H9 (cell line): ENCODE measurements around the gene CARD19. TPM values are rescaled to one million over a fixed set of nuclear protein-coding genes. Genes with fewer than 3 reads are reported as not detected.

Source experiments
- DNase-seq: peaks from one replicate; pipeline ENCODE4 v3.0.0-alpha.2; 2017
- H2AFZ ChIP-seq: one replicate; pipeline ENCODE4 v1.6.1; 2013; ENCODE audit warnings: mild to moderate bottlenecking, low read length, control low read depth, moderate library complexity
- H2AK5ac ChIP-seq: 2 replicates; pipeline ENCODE4 v1.6.1; 2013; ENCODE audit warnings: low read length, control low read depth, mixed read lengths; ENCODE audit not compliant: insufficient read length
- H2BK120ac ChIP-seq: one replicate; pipeline ENCODE4 v1.6.1; 2013; ENCODE audit warnings: low read depth, mild to moderate bottlenecking, low read length, control low read depth, inconsistent platforms; ENCODE audit not compliant: poor library complexity, severe bottlenecking
- H2BK12ac ChIP-seq: 2 replicates; pipeline ENCODE4 v1.6.1; 2013; ENCODE audit warnings: low read length, control low read depth, mixed read lengths, low read depth; ENCODE audit not compliant: insufficient read length
- H2BK15ac ChIP-seq: 2 replicates; pipeline ENCODE4 v1.6.1; 2013; ENCODE audit warnings: low read depth, low read length, control low read depth
- H2BK20ac ChIP-seq: one replicate; pipeline ENCODE4 v1.6.1; 2013; ENCODE audit warnings: low read depth, mild to moderate bottlenecking, low read length, control low read depth, inconsistent platforms; ENCODE audit not compliant: poor library complexity, severe bottlenecking
- H2BK5ac ChIP-seq: 2 replicates; pipeline ENCODE4 v1.6.1; 2013; ENCODE audit warnings: low read length, control low read depth, mixed read lengths; ENCODE audit not compliant: insufficient read length
- H3K14ac ChIP-seq: 2 replicates; pipeline ENCODE4 v1.6.1; 2013; ENCODE audit warnings: low read length, control low read depth; ENCODE audit not compliant: insufficient read depth
- H3K18ac ChIP-seq: 2 replicates; pipeline ENCODE4 v1.6.1; 2013; ENCODE audit warnings: low read depth, mild to moderate bottlenecking, mixed read lengths, low read length, control low read depth; ENCODE audit not compliant: insufficient read length
- H3K23ac ChIP-seq: 2 replicates; pipeline ENCODE4 v1.6.1; 2013; ENCODE audit warnings: low read length, control low read depth, mixed read lengths, low read depth; ENCODE audit not compliant: insufficient read length
- H3K23me2 ChIP-seq: 2 replicates; pipeline ENCODE4 v1.6.1; 2013; ENCODE audit warnings: low read depth, mild to moderate bottlenecking, mixed read lengths, low read length, control low read depth; ENCODE audit not compliant: insufficient read length, poor library complexity, severe bottlenecking
- H3K27ac ChIP-seq: 2 replicates; pipeline ENCODE4 v1.5.1; 2013; ENCODE audit warnings: low read length, control low read depth, mixed read lengths, low read depth; ENCODE audit not compliant: insufficient read length
- H3K27me3 ChIP-seq: 2 replicates; pipeline ENCODE4 v1.6.1; 2013; ENCODE audit warnings: low read length, control low read depth, inconsistent platforms; ENCODE audit not compliant: insufficient read depth
- H3K4ac ChIP-seq: 2 replicates; pipeline ENCODE4 v1.6.1; 2013; ENCODE audit warnings: low read depth, mild to moderate bottlenecking, control low read depth, inconsistent platforms, low read length, moderate library complexity
- H3K4me1 ChIP-seq: 2 replicates; pipeline ENCODE4 v1.6.1; 2013; ENCODE audit warnings: low read length, control low read depth, inconsistent platforms; ENCODE audit not compliant: insufficient read depth
- H3K4me2 ChIP-seq: 2 replicates; pipeline ENCODE4 v1.6.1; 2013; ENCODE audit warnings: low read length, control low read depth, mixed read lengths; ENCODE audit not compliant: insufficient read length, insufficient read depth
- H3K56ac ChIP-seq: 2 replicates; pipeline ENCODE4 v1.6.1; 2013; ENCODE audit warnings: low read depth, mild to moderate bottlenecking, mixed read lengths, low read length, control low read depth; ENCODE audit not compliant: insufficient read length
- H3K79me1 ChIP-seq: 2 replicates; pipeline ENCODE4 v1.6.1; 2013; ENCODE audit warnings: low read depth, mild to moderate bottlenecking, moderate library complexity, low read length, control low read depth, inconsistent platforms; ENCODE audit not compliant: insufficient read depth, poor library complexity, severe bottlenecking
- H3K79me2 ChIP-seq: 2 replicates; pipeline ENCODE4 v1.6.1; 2013; ENCODE audit warnings: low read length, control low read depth, inconsistent platforms; ENCODE audit not compliant: insufficient read depth
- H3K9ac ChIP-seq: 2 replicates; pipeline ENCODE4 v1.6.1; 2013; ENCODE audit warnings: low read length, control low read depth, mixed read lengths; ENCODE audit not compliant: insufficient read length; ENCODE audit errors: extremely low read depth
- H3K9me3 ChIP-seq: one replicate; pipeline ENCODE4 v1.6.1; 2013; ENCODE audit warnings: low read depth, low read length, inconsistent platforms; ENCODE audit not compliant: control insufficient read depth
- H3T11ph ChIP-seq: one replicate; pipeline ENCODE4 v1.6.1; 2013; ENCODE audit warnings: mild to moderate bottlenecking, low read length, control low read depth, inconsistent platforms
- H4K20me1 ChIP-seq: one replicate; pipeline ENCODE4 v1.6.1; 2013; ENCODE audit not compliant: control insufficient read depth, insufficient read length, insufficient read depth
- H4K5ac ChIP-seq: 2 replicates; pipeline ENCODE4 v1.6.1; 2013; ENCODE audit warnings: low read depth, mild to moderate bottlenecking, mixed read lengths, low read length, control low read depth; ENCODE audit not compliant: insufficient read length
- H4K8ac ChIP-seq: replicated peaks from 2 replicates; pipeline ENCODE4 v1.6.1; 2013; ENCODE audit warnings: low read length, control low read depth, mixed read lengths, low read depth; ENCODE audit not compliant: insufficient read length
- H4K91ac ChIP-seq: 2 replicates; pipeline ENCODE4 v1.6.1; 2013; ENCODE audit warnings: low read depth, mild to moderate bottlenecking, moderate library complexity, mixed read lengths, low read length, control low read depth; ENCODE audit not compliant: insufficient read length
- H3K27ac Mint-ChIP-seq, 3 experiments: 2 replicates in 2 of 3; 3 replicates in 1 of 3; pipeline ENCODE4 v1.8.0; 2020 to 2021; ENCODE audit warnings: mixed read lengths in 3 of 3, mild to moderate bottlenecking in 1 of 3, moderate library complexity in 1 of 3
- H3K27me3 Mint-ChIP-seq: 2 replicates; pipeline ENCODE4 v1.8.0; 2021; ENCODE audit warnings: low read depth, mild to moderate bottlenecking, moderate library complexity, mixed read lengths
- H3K36me3 Mint-ChIP-seq, 3 experiments: 2 replicates in 2 of 3; 3 replicates in 1 of 3; pipeline ENCODE4 v1.8.0; 2020 to 2021; ENCODE audit warnings: low read depth in 3 of 3, mixed read lengths in 3 of 3; ENCODE audit not compliant: insufficient read depth in 1 of 3
- H3K4me1 Mint-ChIP-seq, 2 experiments: 2 replicates each; pipeline ENCODE4 v1.8.0; 2020; ENCODE audit warnings: mixed read lengths in 2 of 2
- H3K4me3 Mint-ChIP-seq, 2 experiments: 2 replicates in 1 of 2; 3 replicates in 1 of 2; pipeline ENCODE4 v1.8.0; 2020 to 2021; ENCODE audit warnings: mild to moderate bottlenecking in 2 of 2, mixed read lengths in 2 of 2, moderate library complexity in 1 of 2
- H3K9me3 Mint-ChIP-seq, 2 experiments: 2 replicates in 1 of 2; 3 replicates in 1 of 2; pipeline ENCODE4 v1.8.0; 2020; ENCODE audit warnings: mild to moderate bottlenecking in 2 of 2, mixed read lengths in 2 of 2, moderate library complexity in 1 of 2
- WGBS: extraction: QIAGEN DNeasy Blood & Tissue Kit; methylation state at CpG from one replicate; pipeline ENCODE4 v1.1.7; 2013; ENCODE audit warnings: missing lambda C conversion rate, low lambda C conversion rate, mixed read lengths; ENCODE audit not compliant: insufficient read length; ENCODE audit errors: extremely low coverage; 5-methylcytosine and 5-hydroxymethylcytosine counted together
- total RNA-seq: library from RNA; stranded (reverse); gene quantifications from 2 replicates; pipeline ENCODE4 v1.2.1, GENCODE V29; 2021
- TF ChIP-seq, protein P1 (sequence below): fragments of 200-600 bp; sonication (generic); conservative IDR thresholded peaks from 3 replicates; pipeline ENCODE4 v1.8.0; 2021; ENCODE audit warnings: antibody characterized with exemption, mild to moderate bottlenecking

CARD19 gene
- total RNA-seq, 1 experiment from 2014 or later: 21.4 TPM

DNA sequence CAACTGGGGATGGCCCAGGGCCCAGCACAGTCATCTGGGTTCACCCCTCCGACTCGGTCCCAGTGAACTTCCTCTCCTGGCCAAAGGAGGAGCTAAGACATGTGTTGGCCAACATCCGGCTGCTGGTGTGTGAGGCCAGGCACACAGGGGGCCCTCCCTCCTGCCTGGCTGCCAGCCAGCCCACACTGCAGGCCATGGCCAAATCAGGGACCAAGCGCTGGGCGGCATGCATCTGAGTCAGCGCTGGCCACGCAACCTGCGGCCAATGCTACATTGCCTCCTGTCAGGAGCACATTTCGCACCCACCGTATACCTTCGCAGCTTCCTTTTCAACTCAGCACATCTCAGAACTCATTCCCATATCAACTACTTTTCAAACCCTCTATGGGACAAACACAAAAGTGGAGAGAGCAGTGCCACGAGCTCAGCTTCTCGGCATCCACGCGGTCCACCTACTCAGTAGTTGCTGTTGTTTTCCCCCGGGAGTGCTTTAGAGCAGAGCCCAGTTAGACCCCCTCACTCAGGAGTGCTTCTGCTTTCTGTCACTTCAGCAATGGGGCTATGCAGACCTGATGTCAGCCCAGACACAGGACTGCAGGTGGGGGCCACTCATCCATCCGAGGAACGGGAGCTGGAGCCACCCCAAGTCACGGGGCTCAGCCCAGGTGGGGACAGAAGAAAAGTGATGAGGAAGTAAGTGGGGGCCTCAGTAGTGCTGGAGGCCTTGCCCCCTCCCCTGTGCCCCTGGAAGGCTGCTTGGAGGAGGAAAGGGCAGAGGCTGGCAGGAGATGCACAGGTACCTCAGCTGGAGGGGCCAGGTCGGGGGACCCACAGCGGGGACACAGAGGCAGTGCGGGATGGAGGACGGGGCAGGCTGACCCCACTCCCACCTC, 24.2 kb downstream of the CARD19 start:
- Histone ChIP-seq H3K79me1 (no peaks in the 10 kb centered on the region), H3K4me2 (no peak overlapping the region), H3K9me3 (no peaks in the 10 kb centered on the region), H3K23me2 (no peaks in the 10 kb centered on the region), H2AK5ac (no peak overlapping the region), H3K79me2 (no peaks in the 10 kb centered on the region), H4K20me1 (no peaks in the 10 kb centered on the region), H3K27ac (no peak overlapping the region), H3K14ac (no peak overlapping the region), H3T11ph (no peak overlapping the region), H3K18ac (no peak overlapping the region), H3K4ac (no peak overlapping the region), H2BK15ac (no peak overlapping the region), H4K91ac (no peak overlapping the region), H3K23ac (no peak overlapping the region), H2BK12ac (no peak overlapping the region), H3K27me3 (no peaks in the 10 kb centered on the region), H2AFZ (no peak overlapping the region), H3K56ac (no peak overlapping the region), H4K5ac (no peak overlapping the region), H2BK120ac (no peak overlapping the region), H3K9ac (no peak overlapping the region), H4K8ac (no peak overlapping the region), H2BK5ac (no peak overlapping the region), H3K4me1 (no peaks in the 10 kb centered on the region), H2BK20ac (no peak overlapping the region)
- H3K9me3 Mint-ChIP-seq: no peaks in the 10 kb centered on the region
- no peak overlapping the region for H3K4me3 Mint-ChIP-seq
- peaks cover 7 to 17% of the 10 kb centered on the region in 2 experiments for H3K4me1 Mint-ChIP-seq
- H3K27me3 Mint-ChIP-seq: no peaks in the 10 kb centered on the region; the same call in 1 of the 2 replicates
- TF ChIP-seq, protein P1, sequence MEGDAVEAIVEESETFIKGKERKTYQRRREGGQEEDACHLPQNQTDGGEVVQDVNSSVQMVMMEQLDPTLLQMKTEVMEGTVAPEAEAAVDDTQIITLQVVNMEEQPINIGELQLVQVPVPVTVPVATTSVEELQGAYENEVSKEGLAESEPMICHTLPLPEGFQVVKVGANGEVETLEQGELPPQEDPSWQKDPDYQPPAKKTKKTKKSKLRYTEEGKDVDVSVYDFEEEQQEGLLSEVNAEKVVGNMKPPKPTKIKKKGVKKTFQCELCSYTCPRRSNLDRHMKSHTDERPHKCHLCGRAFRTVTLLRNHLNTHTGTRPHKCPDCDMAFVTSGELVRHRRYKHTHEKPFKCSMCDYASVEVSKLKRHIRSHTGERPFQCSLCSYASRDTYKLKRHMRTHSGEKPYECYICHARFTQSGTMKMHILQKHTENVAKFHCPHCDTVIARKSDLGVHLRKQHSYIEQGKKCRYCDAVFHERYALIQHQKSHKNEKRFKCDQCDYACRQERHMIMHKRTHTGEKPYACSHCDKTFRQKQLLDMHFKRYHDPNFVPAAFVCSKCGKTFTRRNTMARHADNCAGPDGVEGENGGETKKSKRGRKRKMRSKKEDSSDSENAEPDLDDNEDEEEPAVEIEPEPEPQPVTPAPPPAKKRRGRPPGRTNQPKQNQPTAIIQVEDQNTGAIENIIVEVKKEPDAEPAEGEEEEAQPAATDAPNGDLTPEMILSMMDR: peak; percentile 46; the same call in 2 of the 3 replicates
- H3K27ac Mint-ChIP-seq: peak overlapping the region; percentile 20 to 85 (median 46); a peak in 5 of 7 replicates
- peak; percentile 23 for DNase-seq
- 100% methylated on average over 2 of the region's 23 CpGs for WGBS
- peaks cover 0 to 13% (median 11%) of the 10 kb centered on the region in 3 experiments; a peak in 5 of 7 replicates for H3K36me3 Mint-ChIP-seq
